NCI-H526 treated with DMSO at 0.1 percent for 48 hours (cell line): ENCODE measurements around the gene ASB4.

ENCODE experiments used
- DNase-seq: peaks from one replicate; lab custom pipeline; 2025; lab: John Stamatoyannopoulos, UW

The ASB4 gene

DNA sequence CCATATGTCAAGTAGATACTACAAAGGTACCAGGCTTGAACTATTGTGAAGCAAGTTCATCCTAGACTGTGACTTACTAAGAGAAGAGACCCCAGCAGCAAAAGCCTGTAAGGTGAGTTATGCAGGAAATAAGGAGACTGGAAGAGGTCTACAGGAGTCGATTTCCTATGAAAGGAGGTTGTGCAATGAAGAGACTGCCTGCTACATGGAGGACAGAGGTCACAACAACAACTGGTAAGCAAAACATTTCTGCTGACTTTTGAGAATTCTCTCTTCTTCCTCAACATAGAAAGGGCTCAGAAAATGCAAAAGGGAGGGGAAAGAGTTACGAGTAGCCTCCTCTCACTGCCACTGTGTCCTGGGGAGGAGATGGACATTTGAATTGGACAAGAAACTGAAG lies 68.2 kb downstream of the ASB4 start:
- no peak for DNase-seq

DNA sequence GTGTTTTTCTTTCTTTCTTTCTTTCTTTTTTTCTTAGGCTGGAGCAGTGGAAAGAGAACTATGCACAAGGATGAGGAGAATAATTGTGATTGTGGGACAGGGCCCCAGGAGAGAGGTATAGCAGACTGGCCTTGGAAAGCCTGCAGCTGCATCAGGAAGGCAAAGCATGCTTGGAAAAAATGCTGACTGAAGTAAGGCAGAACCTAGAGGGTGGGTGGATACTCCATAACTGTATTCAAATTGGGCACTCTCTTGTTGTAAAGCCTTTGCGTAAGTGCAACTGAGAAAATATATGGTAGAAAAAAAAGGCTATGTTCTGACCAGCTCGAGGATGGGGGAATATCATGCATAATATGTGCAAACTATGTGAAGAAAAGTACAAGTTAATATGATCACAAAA lies 71.0 kb downstream of the ASB4 start:
- DNase-seq, result no peak

DNA sequence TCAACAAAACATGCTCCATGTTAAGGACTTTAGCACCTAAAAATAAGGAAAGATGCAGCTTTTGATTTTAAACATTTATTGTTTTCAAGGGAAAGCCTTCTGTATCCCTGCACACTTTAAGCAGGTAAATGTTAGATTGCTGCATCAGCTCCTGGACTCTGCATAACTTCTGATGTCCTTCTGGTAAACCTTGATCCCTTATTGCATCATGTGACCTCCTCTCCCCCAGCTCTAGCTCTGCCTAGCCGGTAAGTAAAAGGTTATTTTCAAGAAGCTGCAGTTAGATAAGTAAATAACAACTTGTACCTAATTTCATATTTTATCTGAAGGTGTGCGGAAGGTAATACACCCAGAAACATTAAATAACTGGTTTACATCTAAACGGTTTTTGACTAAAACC lies 73.1 kb downstream of the ASB4 start:
- no peak for DNase-seq

DNA sequence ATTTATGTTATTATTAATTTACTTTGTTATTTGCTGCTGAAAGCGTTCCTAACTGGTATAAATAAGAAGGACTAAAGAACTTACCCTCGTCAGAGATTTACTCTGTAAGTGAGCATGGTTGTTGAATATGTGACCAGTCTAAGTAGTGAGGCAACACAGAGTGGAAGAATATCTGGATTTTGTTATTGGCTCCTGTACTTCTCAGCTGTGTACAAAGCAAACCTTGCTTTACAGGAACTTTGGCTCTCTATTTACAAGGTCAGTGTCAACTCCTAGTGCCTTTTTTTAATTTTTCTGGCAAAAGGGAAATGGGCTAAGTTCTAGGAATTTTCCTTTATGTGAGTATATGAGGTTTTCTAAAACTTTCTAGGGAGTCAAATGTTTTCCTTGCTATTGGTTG lies 74.9 kb downstream of the ASB4 start:
- no peak for DNase-seq

DNA sequence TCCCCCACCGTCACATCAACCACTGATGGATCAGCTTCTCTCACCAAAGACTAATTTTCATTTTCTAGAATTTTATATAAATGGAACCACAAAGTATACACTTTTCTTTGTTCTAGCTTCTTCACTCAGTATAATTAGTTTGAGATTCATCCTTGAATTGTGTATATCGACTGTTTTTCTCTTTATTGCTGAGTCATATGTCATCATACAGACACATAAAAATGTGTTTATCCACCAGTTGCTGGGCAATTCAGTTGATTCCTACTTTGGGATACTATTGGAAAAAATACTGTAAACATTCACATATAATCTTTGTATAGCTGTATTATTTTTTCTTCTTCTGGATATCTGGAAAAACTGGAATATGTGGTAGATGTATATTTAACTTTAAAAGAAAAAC lies 84.0 kb downstream of the ASB4 start:
- no peak for DNase-seq

DNA sequence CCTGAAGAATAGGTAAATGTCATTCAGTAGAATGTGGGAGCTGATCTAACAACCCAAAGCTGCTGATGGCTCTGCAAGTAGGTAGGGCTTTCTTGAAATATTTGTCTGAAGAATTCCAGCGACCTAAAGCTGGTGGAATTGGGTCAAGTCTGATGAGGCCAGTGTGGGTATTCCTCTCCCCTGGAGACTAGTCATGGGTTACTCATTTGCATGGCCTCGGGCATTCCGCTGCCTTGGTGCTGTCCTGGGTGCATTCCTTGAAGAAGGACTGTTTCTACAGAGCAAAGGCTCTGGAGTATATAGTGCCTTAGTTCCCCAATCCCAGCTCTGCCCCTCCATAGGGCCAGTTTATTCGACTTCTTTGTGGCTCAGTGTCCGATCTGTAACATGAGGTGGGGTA lies 91.4 kb downstream of the ASB4 start:
- DNase-seq, result no peak

DNA sequence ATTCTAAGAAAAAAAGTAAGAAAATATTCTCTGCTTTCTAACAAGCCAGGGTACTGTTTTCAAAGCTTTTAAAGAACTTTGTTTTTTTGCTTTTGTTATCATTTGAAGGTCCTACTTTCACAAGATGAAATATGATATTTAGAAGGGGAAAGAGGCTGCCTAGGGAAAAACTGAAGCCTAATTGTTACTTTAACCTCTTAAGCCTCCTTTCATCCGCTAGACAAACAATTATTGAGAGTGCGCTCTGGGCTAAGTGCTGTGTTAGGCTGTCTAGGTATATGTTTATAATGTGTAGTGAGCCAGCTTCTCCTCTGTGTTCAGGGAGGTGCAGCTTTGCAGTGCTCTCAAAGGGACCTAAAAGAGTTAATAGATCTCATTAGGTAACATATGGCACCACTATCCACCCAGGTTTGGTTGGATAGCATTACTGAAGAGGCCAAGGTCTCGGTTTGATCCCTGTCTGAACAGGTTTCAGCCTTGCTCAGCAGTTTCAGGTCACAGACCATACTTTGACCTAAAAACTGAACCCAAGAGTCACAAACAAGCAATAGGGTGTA lies 92.6 kb downstream of the ASB4 start:
- DNase-seq, result no peak

DNA sequence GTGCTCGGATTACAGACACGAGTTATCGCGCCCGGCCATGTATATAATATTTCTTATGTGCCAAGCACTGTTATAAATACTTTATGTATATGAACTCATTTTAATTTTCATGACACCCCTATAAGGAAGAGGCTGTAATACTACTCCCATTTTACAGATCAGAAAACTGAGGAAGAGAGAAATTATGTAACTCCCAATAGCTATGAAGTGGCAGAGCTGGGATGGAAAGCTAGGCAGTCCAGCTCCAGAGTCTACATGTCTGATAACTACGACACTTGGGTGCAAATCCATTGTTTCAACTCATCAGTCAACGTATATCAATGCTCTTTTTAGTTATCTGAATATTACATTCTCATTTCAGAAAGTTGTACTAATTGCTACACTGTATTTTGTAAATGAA lies 93.6 kb downstream of the ASB4 start:
- DNase-seq, result no peak

DNA sequence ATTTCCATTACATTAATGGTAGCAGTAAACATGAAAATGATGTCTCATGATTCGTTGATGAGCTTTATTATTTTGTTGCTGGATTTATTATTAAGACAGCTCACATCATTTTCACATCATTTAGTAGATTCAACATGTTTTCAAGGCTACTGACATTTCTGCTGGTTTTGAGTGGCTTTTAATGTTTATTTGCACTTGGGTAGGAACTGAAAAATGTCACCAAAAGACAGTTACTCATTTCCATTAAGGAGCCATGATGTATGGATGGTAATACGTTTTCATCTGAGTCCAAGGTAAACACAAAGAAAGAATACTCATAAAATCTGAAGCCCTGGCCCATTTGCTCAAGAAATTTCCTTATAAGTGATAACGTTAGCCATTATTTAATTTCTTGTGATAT lies 95.7 kb downstream of the ASB4 start:
- no peak for DNase-seq

DNA sequence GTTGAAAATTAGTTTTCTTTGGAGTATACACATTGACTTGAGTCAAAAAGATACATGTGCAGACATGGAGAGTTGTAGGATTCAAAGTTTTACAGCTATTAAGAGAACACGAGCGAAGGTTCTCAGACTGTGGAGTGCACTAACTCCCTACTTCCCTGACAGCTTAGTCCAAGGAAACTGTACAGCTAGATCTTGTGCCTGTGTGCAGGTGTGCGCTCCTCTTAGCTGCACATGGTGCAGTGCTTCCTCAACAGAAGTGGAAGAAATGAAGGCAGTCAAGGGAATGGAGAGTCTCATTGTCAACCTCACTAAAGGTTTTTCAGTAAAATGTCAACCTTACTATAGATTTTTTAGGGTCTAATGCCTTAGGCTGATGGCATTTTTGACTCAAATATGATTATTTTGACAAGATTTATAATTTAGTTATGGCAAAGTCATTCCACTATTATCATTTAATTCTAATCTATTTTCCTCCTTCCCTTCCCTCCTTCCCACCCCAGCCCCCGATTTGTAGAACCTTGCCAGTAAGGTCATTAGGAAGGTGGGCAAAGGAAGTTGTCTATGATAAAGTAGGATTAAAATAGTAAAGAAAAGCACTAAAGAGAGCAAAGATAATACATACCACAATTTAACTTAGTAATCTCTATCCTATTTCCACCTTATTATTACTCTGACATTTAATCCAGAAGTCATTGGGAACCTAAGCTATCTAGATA lies 97.0 kb downstream of the ASB4 start:
- DNase-seq, result no peak

DNA sequence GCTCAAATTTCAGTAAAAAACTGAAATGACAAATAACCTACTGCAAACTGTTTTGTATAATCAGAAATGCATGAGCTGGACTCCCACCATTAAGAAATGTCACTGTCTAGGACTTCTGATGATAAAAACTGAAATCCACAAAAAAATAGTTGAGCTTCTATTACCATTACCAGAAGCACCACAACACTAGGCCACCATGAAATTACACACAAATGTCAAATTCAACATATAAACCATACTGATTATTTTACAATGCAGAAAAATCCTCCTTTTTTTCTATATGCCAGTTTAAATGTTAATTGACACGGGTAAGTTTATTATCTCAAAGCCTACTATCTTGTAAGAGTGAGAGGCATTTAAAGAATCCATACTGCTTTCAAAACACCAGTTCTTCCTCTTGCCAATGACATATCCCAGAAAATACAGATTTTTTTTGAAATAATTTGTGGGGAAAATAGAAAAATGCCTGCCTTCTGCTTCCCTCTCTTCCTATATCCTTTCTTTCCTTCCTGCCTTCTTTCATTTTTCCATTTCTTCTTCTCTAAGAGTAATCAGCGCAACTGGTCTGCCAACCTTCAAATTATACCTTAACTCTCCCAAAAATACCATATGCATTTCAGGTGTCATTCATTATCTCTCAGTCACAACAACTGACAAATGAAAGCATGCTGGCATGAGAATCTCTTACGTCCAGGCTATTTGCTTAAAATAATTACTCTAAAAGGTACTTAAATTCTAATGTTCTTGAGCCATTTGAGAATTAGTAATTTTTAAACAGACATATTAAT lies 98.3 kb downstream of the ASB4 start:
- no peak for DNase-seq

DNA sequence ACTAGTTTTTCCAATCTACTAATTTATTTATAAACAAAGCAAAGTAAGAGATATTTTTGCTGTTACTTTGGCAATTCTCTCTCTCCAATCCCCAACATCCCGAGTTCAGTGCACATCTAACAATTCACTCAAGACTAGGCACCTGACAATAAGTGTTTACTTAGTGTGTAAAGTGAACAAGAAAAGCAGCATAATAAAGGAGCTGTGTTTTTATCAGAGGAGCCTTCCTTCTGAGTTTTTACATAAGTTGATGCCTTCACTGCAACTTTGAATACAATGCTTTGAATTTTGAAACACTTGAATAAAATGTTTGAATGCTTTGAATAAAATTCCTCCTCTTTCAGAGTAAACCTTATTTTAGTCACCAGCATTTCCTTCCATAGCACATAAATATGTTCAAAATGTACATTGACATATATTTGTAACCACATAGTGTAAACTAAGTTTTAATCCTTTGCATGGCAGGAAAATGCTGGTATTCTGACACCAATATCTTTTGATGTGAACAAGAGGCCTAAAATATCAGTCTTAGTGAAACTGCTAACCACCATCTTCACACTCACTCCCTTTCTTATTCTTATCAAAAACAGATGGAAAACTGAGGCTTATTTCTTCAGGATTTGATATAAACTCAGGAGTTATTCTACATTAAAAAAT lies 99.2 kb downstream of the ASB4 start:
- DNase-seq, result no peak

DNA sequence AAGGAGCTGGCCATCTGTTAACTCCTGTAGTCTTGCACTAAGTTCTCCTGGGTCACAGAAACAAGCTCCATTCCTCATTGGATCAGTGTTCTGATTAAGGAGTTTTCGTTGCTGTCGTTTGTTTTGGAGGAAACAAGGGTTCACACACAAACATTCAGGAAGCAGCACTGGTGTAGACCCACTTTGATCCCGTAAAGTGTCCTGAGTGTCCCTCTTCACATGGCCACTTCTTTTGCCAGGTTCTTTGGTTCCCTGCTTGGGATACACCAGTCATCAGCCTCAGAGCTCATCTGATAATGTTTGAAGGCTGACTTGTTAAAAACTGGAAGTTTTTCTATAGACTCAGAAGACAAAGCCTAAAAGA lies 99.7 kb downstream of the ASB4 start:
- DNase-seq, result no peak

DNA sequence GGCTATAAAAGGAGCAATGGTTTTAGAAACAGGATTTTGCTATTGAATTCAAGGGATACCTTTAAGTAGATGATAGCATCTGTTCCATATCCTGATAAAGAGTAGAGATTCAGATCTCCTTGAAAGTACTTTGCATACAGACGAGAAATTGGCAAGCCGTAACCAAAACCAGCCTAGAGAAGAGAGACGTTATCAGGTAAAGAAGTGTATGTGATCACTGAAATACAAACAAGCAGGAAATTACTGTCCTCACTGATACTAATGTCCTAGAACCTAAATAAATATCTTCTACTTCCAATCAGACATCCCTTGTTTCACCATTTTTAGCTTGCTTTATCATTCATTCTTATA lies 101.2 kb downstream of the ASB4 start:
- peak; percentile 75 for DNase-seq

DNA sequence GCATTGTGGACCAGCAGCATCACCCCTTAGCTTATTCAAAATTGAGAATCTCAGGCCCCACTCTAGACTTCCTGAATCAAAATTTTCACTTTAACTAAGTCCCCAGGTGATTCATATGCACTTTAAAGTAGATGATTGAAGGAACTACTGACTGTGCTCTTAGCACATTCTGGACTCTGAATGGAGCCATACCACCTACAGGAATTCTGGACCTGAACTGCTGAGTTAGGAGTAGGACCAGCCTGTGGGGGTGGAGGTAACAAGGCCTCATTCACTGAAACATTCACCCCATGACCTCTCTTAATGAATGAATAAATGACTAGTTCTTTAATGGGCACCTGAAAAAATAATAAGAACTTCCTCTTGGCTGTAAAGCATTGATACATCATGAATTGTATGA lies 103.3 kb downstream of the ASB4 start:
- DNase-seq, result no peak

DNA sequence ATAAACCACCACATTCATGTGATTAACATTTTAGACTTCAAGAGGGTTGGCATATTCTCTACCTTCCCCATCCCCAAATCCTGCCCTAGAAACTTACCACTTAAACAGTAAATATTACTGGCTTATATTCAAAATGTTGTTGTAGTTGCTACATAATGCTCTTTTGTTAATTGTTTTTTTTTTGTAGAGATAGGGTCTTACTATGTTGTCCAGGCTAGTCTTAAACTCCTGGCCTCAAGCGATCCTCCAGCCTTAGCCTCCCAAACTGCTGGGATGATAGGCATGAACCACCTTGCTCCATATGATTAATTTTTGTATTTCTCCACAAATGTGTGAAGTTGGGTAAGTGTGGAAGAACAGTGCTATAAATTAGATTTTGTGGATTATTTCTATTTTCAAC lies 104.0 kb downstream of the ASB4 start:
- DNase-seq, result no peak
